D721Med (cell line): ENCODE measurements around the gene MAEL.

ENCODE experiments used
- DNase-seq: peaks from one replicate; pipeline ENCODE4 v3.0.0; 2011; ENCODE audit warnings: low spot score; ENCODE audit not compliant: insufficient read length
- FAIRE-seq: peaks from 2 replicates; lab custom pipeline; 2011; peaks lifted over from hg19 to GRCh38; lab: Jason Lieb, UNC
- TF ChIP-seq, protein P1 (sequence below): IDR thresholded peaks from 2 replicates; pipeline ENCODE4 v1.5.1; 2012; ENCODE audit warnings: mild to moderate bottlenecking, control low read depth; ENCODE audit not compliant: insufficient read depth; ENCODE audit errors: missing control alignments

MAEL gene

DNA sequence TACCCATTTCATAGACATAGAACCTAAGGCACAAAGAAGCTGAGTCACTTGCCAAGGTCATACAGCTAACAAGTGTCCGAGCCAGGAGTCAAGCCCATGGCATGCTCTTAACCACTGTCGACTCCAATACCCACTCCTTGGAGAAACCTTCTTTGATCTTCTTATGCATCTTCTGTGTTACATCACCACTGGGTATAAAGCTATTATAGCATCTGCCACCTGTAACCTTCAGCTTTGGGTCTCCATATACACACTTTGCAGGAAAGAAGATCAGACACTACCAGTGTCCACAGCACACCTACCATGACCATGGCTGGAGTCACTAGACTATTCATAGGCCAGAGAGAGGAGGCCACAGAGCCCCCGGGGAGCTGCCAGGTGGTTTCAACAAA is 72.0 kb downstream of the MAEL start:
- no peak for DNase-seq
- TF ChIP-seq, protein P1, sequence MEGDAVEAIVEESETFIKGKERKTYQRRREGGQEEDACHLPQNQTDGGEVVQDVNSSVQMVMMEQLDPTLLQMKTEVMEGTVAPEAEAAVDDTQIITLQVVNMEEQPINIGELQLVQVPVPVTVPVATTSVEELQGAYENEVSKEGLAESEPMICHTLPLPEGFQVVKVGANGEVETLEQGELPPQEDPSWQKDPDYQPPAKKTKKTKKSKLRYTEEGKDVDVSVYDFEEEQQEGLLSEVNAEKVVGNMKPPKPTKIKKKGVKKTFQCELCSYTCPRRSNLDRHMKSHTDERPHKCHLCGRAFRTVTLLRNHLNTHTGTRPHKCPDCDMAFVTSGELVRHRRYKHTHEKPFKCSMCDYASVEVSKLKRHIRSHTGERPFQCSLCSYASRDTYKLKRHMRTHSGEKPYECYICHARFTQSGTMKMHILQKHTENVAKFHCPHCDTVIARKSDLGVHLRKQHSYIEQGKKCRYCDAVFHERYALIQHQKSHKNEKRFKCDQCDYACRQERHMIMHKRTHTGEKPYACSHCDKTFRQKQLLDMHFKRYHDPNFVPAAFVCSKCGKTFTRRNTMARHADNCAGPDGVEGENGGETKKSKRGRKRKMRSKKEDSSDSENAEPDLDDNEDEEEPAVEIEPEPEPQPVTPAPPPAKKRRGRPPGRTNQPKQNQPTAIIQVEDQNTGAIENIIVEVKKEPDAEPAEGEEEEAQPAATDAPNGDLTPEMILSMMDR: no peak
- FAIRE-seq: no peak

- TF ChIP-seq, protein P1: no peak
- DNase-seq (no peak), FAIRE-seq (no peak)
Observed at GRCh38 chr1:167064621-167065020, 75.5 kb downstream of the MAEL start.

DNA sequence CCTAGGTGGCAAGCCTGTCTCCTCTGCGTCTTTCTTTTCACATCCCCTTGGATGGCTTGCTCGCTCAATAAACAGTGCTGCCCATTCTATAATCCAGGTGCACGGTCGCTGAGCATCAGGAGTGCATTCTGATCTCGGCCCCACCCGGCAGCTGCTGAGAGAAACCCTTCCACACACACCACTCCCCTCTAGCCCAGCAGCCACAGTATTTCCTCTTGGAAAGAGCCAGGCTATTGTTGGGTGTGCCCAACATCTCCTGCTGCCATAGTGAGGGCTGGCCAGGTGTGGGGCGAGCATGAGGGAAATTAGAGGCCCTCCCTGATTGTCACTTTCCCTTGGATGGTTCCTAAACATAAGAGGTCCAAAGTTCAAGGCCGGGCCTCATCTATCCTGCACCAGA is 76.4 kb downstream of the MAEL start:
- TF ChIP-seq, protein P1: no peak
- FAIRE-seq: no peak
- no peak for DNase-seq

GRCh38 chr1:167066333-167067122 is 77.4 kb downstream of the MAEL start:
- DNase-seq: peak; percentile 93
- FAIRE-seq: no peak

GRCh38 chr1:167067904-167068303 is 78.8 kb downstream of the MAEL start:
- TF ChIP-seq, protein P1: no peak

More at GRCh38 chr1:167066333-167067122, 77.4 kb downstream of the MAEL start:
- TF ChIP-seq, protein P1: peak; percentile 95

DNA sequence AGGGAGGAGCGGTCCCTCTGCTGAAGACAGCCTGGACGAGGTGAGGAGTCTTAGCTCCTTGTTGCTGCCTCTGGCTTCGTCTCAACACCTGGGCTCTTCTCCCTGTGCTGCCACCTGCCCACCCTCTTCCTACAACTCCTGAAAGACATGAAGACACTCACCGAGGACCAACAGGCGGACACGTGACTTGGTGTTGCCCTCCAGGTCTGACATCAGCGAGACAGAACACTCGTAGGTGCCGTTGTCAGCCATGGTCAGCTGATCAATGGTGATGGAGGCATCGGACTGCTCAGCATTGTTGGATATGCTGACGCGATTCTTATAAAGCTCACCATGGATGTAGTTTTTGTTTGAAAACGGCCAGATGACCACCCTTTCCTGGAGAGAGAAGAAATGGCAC is 79.7 kb downstream of the MAEL start:
- no peak for FAIRE-seq
- no peak for DNase-seq
- TF ChIP-seq, protein P1: no peak

More at GRCh38 chr1:167067904-167068303, 78.8 kb downstream of the MAEL start:
- FAIRE-seq (peak; percentile 69), DNase-seq (no peak)

DNA sequence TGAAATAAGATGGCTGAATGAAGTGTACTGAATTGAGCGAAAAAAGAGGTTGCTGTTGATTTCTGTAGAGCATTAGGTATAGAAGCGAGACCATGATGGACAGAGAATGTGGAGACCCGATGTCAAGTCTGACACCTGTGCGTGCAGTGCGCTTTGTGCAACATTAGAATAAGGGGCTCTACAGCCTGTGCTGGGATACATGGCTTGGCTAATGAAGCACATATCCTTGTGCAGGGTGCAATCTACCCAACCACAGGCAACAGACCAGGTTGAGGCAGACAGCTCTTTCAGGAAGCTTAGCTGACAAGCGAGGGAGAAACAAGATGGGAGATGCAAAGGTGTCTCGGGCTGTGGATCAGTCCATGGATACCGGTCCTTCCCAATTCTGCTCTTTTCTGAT is 82.2 kb downstream of the MAEL start:
- TF ChIP-seq, protein P1: no peak
- FAIRE-seq (peak; percentile 25), DNase-seq (no peak)
